Neural progenitor cell (in vitro differentiated cells): ENCODE data around the gene ANO2. TPM values are rescaled to one million over a fixed set of nuclear protein-coding genes. Genes with fewer than 3 reads are reported as not detected.

Source experiments
- DNase-seq: peaks from one replicate; pipeline ENCODE4 v3.0.0-alpha.2; 2016; ENCODE audit warnings: low spot score
- H2AFZ ChIP-seq: fragments of 200-600 bp; sonication (generic); replicated peaks from 2 replicates; pipeline ENCODE4 v1.6.1; 2016; ENCODE audit warnings: antibody characterized with exemption
- H3F3A ChIP-seq: fragments of 200-600 bp; sonication (generic); 2 replicates; pipeline ENCODE4 v1.6.1; 2016; ENCODE audit warnings: antibody characterized with exemption, low read depth
- H3K27ac ChIP-seq: fragments of 200-600 bp; sonication (generic); 2 replicates; pipeline ENCODE4 v1.5.1; 2016; ENCODE audit warnings: mild to moderate bottlenecking
- H3K27me3 ChIP-seq: fragments of 200-600 bp; sonication (generic); 2 replicates; pipeline ENCODE4 v1.6.1; 2016; ENCODE audit warnings: mild to moderate bottlenecking, moderate library complexity
- H3K36me3 ChIP-seq: fragments of 200-600 bp; sonication (generic); 2 replicates; pipeline ENCODE4 v1.5.1; 2016
- H3K4me1 ChIP-seq: fragments of 200-600 bp; sonication (generic); 2 replicates; pipeline ENCODE4 v1.6.1; 2016; ENCODE audit warnings: mixed run types
- H3K4me2 ChIP-seq: fragments of 200-600 bp; sonication (generic); 2 replicates; pipeline ENCODE4 v1.6.1; 2016
- H3K4me3 ChIP-seq: fragments of 200-600 bp; sonication (generic); 2 replicates; pipeline ENCODE4 v1.5.1; 2016
- H3K79me2 ChIP-seq: fragments of 200-600 bp; sonication (generic); 2 replicates; pipeline ENCODE4 v1.6.1; 2016; ENCODE audit warnings: low read depth
- H3K9ac ChIP-seq: fragments of 200-600 bp; sonication (generic); 2 replicates; pipeline ENCODE4 v1.6.1; 2016
- H3K9me3 ChIP-seq: fragments of 200-600 bp; sonication (generic); 2 replicates; pipeline ENCODE4 v1.5.1; 2016; ENCODE audit warnings: low read depth
- H4K20me1 ChIP-seq: fragments of 200-600 bp; sonication (generic); 2 replicates; pipeline ENCODE4 v1.6.1; 2016; ENCODE audit warnings: low read depth
- H3K27ac Mint-ChIP-seq: 3 replicates; pipeline ENCODE4 v1.8.0; 2021; ENCODE audit warnings: mixed read lengths
- H3K27me3 Mint-ChIP-seq: 2 replicates; pipeline ENCODE4 v1.8.0; 2022; ENCODE audit warnings: low read depth, mild to moderate bottlenecking, inconsistent platforms, moderate library complexity, mixed read lengths; ENCODE audit not compliant: insufficient read depth
- H3K36me3 Mint-ChIP-seq: 3 replicates; pipeline ENCODE4 v1.8.0; 2021; ENCODE audit warnings: mixed read lengths
- H3K4me1 Mint-ChIP-seq: 3 replicates; pipeline ENCODE4 v1.8.0; 2021; ENCODE audit warnings: mixed read lengths
- H3K4me3 Mint-ChIP-seq: 3 replicates; pipeline ENCODE4 v1.8.0; 2021; ENCODE audit warnings: mild to moderate bottlenecking, moderate library complexity, mixed read lengths
- H3K9me3 Mint-ChIP-seq: 3 replicates; pipeline ENCODE4 v1.8.0; 2020; ENCODE audit warnings: mixed read lengths
- CTCF ChIP-seq: fragments of 200-600 bp; sonication (generic); IDR thresholded peaks from 2 replicates; pipeline ENCODE4 v1.5.1; 2017; ENCODE audit warnings: antibody characterized with exemption, mild to moderate bottlenecking
- EZH2 ChIP-seq: fragments of 200-600 bp; sonication (generic); IDR thresholded peaks from 2 replicates; pipeline ENCODE4 v1.6.1; 2017; ENCODE audit warnings: antibody characterized with exemption, mild to moderate bottlenecking, moderate library complexity
- EZH2phosphoT487 ChIP-seq: fragments of 200-600 bp; sonication (generic); IDR thresholded peaks from 2 replicates; pipeline ENCODE4 v1.6.1; 2017; ENCODE audit warnings: antibody characterized with exemption
- total RNA-seq: library from RNA; depleted of rRNA; stranded (reverse); fragments of >200 nt; gene quantifications from 2 replicates; pipeline ENCODE4 v1.2.3, GENCODE V29; 2015; ENCODE audit warnings: low replicate concordance

The ANO2 gene
- total RNA-seq, 1 donor from 2014 or later: 4.8 TPM

- no peak overlapping the region for H3K4me3 ChIP-seq
- no peaks in the 10 kb centered on the region for H3K27me3 ChIP-seq
- no peaks in the 10 kb centered on the region for H3K36me3 ChIP-seq
- TF ChIP-seq EZH2phosphoT487 (no peak), EZH2 (no peak), CTCF (no peak)
- no peak overlapping the region for H2AFZ ChIP-seq
- H3K27ac ChIP-seq: no peak overlapping the region
- H3K79me2 ChIP-seq: no peaks in the 10 kb centered on the region
- no peak overlapping the region for H3K9ac ChIP-seq
- no peak overlapping the region for H3K4me2 ChIP-seq
- H3K9me3 Mint-ChIP-seq: peaks cover 3% of the 10 kb centered on the region
- no peak overlapping the region for H3K27ac Mint-ChIP-seq
- H3K4me3 Mint-ChIP-seq: no peak overlapping the region
- peaks cover 13% of the 10 kb centered on the region for H3K4me1 ChIP-seq
- peaks cover 11% of the 10 kb centered on the region for H3K27me3 Mint-ChIP-seq
- H3K36me3 Mint-ChIP-seq: peaks cover 2% of the 10 kb centered on the region
- no peaks in the 10 kb centered on the region for H3K9me3 ChIP-seq
- no peaks in the 10 kb centered on the region for H4K20me1 ChIP-seq
- H3K4me1 Mint-ChIP-seq: no peaks in the 10 kb centered on the region
- H3F3A ChIP-seq: peaks cover 5% of the 10 kb centered on the region
- no peak for DNase-seq
These were observed 409.5 kb downstream of the ANO2 start for GRCh38 chr12:5535541-5535940.

- Mint-ChIP-seq H3K27me3 (peaks cover 11% of the 10 kb centered on the region), H3K4me3 (no peak overlapping the region), H3K27ac (no peak overlapping the region), H3K9me3 (peaks cover 3% of the 10 kb centered on the region), H3K4me1 (no peaks in the 10 kb centered on the region), H3K36me3 (peaks cover 2% of the 10 kb centered on the region)
- Histone ChIP-seq H3K79me2 (no peaks in the 10 kb centered on the region), H3K4me2 (no peak overlapping the region), H3K27ac (no peak overlapping the region), H3K4me1 (peaks cover 18% of the 10 kb centered on the region), H2AFZ (no peak overlapping the region), H3K27me3 (no peaks in the 10 kb centered on the region), H3K4me3 (no peak overlapping the region), H4K20me1 (no peaks in the 10 kb centered on the region), H3K9me3 (no peaks in the 10 kb centered on the region), H3K9ac (no peak overlapping the region), H3K36me3 (no peaks in the 10 kb centered on the region), H3F3A (peaks cover 5% of the 10 kb centered on the region)
- no peak for DNase-seq
- TF ChIP-seq EZH2phosphoT487: no peak
- no peak for TF ChIP-seq CTCF
- TF ChIP-seq EZH2: no peak
These were observed 410.4 kb downstream of the ANO2 start for GRCh38 chr12:5534426-5535199.

- H3K36me3 Mint-ChIP-seq: peaks cover 2% of the 10 kb centered on the region
- Histone ChIP-seq H3K27ac (no peak overlapping the region), H3K27me3 (no peaks in the 10 kb centered on the region), H3K9ac (no peak overlapping the region), H3K4me1 (peaks cover 18% of the 10 kb centered on the region), H3K4me2 (no peak overlapping the region), H3K9me3 (no peaks in the 10 kb centered on the region), H4K20me1 (no peaks in the 10 kb centered on the region), H2AFZ (no peak overlapping the region), H3K4me3 (no peak overlapping the region), H3K36me3 (no peaks in the 10 kb centered on the region), H3F3A (peaks cover 5% of the 10 kb centered on the region), H3K79me2 (no peaks in the 10 kb centered on the region)
- no peak overlapping the region for H3K4me3 Mint-ChIP-seq
- H3K27me3 Mint-ChIP-seq: peaks cover 7% of the 10 kb centered on the region
- peaks cover 3% of the 10 kb centered on the region for H3K9me3 Mint-ChIP-seq
- TF ChIP-seq CTCF (no peak), EZH2phosphoT487 (no peak), EZH2 (no peak)
- no peaks in the 10 kb centered on the region for H3K4me1 Mint-ChIP-seq
- no peak for DNase-seq
- no peak overlapping the region for H3K27ac Mint-ChIP-seq
These were observed 411.7 kb downstream of the ANO2 start for GRCh38 chr12:5533368-5533767.
